K562 (cell line): Measurements from ENCODE around the gene TBC1D5. TPM values are rescaled to one million over a fixed set of nuclear protein-coding genes. Genes with fewer than 3 reads are reported as not detected.
A peak's percentile ranks its signal among the peaks of the same experiment; 100 is the strongest.

Experiments used
- ADNP ChIP-seq: fragments of 200-800 bp; sonication (Bioruptor generic); IDR thresholded peaks from 2 replicates; pipeline ENCODE4 v1.6.1; 2016; ENCODE audit warnings: missing genetic modification characterization, missing compliant biosample characterization
- ARID1B ChIP-seq: fragments of 450-650 bp; IDR thresholded peaks from 2 replicates; pipeline ENCODE4 v1.6.1; 2016; ENCODE audit warnings: antibody characterized with exemption, mild to moderate bottlenecking, inconsistent platforms
- ARNT ChIP-seq, 2 experiments: fragments of 450-650 bp; IDR thresholded peaks; 2 replicates each; pipeline ENCODE4 v1.6.1; 2016; ENCODE audit warnings: mild to moderate bottlenecking in 1 of 2
- ATF7 ChIP-seq: fragments of 450-650 bp; IDR thresholded peaks from 2 replicates; pipeline ENCODE4 v1.7.1; 2014; ENCODE audit warnings: mild to moderate bottlenecking, moderate library complexity
- CBFA2T2 ChIP-seq: fragments of 450-650 bp; conservative IDR thresholded peaks from 2 replicates; pipeline ENCODE4 v1.6.1; 2017; ENCODE audit warnings: mild to moderate bottlenecking
- CBX3 ChIP-seq, 2 experiments: IDR thresholded peaks; 1 replicate in 1 of 2; 2 replicates in 1 of 2; pipeline ENCODE4 v1.6.1; 2012; ENCODE audit warnings: inconsistent platforms in 2 of 2, low read length in 2 of 2, borderline replicate concordance in 1 of 2, control low read depth in 1 of 2
- DNMT1 ChIP-seq: fragments of 450-650 bp; IDR thresholded peaks from 2 replicates; pipeline ENCODE4 v1.6.1; 2016; ENCODE audit warnings: antibody characterized with exemption, mild to moderate bottlenecking
- HIVEP1 ChIP-seq: fragments of 250-450 bp; sonication (Bioruptor Pico); IDR thresholded peaks from 2 replicates; pipeline ENCODE4 v1.4.0; 2020; ENCODE audit warnings: mild to moderate bottlenecking
- IRF2 ChIP-seq: sonication (generic); formaldehyde crosslinking; IDR thresholded peaks from 2 replicates; pipeline ENCODE4 v1.8.1; 2022; ENCODE audit warnings: mild to moderate bottlenecking, missing genetic modification reagents
- JUND ChIP-seq, 2 experiments: IDR thresholded peaks; 2 replicates in 1 of 2; 3 replicates in 1 of 2; pipeline ENCODE4 v1.6.1; 2011; ENCODE audit warnings: borderline replicate concordance in 2 of 2, low read depth in 2 of 2, low read length in 2 of 2, improper control_type of control experiment in 1 of 2, missing biosample characterization in 1 of 2, missing genetic modification characterization in 1 of 2, missing genetic modification reagents in 1 of 2
- MAFG ChIP-seq: fragments of 450-650 bp; conservative IDR thresholded peaks from 2 replicates; pipeline ENCODE4 v1.6.1; 2016; ENCODE audit warnings: missing genetic modification characterization, missing compliant biosample characterization
- MCM5 ChIP-seq: fragments of 450-650 bp; IDR thresholded peaks from 2 replicates; pipeline ENCODE4 v1.6.1; 2016; ENCODE audit warnings: low read depth
- MECOM ChIP-seq: fragments of 250-450 bp; sonication (Bioruptor Pico); IDR thresholded peaks from 2 replicates; pipeline ENCODE4 v1.8.0; 2022; ENCODE audit warnings: inconsistent platforms
- MEIS2 ChIP-seq: fragments of 450-650 bp; IDR thresholded peaks from 2 replicates; pipeline ENCODE4 v1.6.1; 2014; ENCODE audit warnings: mild to moderate bottlenecking; ENCODE audit not compliant: partially characterized antibody
- NFE2 ChIP-seq: IDR thresholded peaks from 2 replicates; pipeline ENCODE4 v1.6.1; 2014; ENCODE audit warnings: antibody characterized with exemption, low read depth
- RAD51 ChIP-seq: fragments of 450-650 bp; IDR thresholded peaks from 2 replicates; pipeline ENCODE4 v1.7.1; 2016; ENCODE audit warnings: low read depth, mild to moderate bottlenecking, borderline replicate concordance
- RBM15 ChIP-seq: fragments of 200-400 bp; formaldehyde crosslinking; IDR thresholded peaks from 2 replicates; pipeline ENCODE4 v1.6.1; 2018; ENCODE audit warnings: mild to moderate bottlenecking, low read length, moderate library complexity; ENCODE audit not compliant: insufficient read depth
- RHOXF2B ChIP-seq: fragments of 250-450 bp; sonication (Bioruptor Pico); conservative IDR thresholded peaks from 2 replicates; pipeline ENCODE4 v1.5.1; 2021
- SETDB1 ChIP-seq: IDR thresholded peaks from one replicate; pipeline ENCODE4 v1.6.1; 2012; ENCODE audit warnings: low read length, control low read depth, inconsistent platforms
- SMARCA4 ChIP-seq: fragments of 450-650 bp; IDR thresholded peaks from 2 replicates; pipeline ENCODE4 v1.6.1; 2016
- SMARCC2 ChIP-seq: fragments of 450-650 bp; IDR thresholded peaks from 2 replicates; pipeline ENCODE4 v1.6.1; 2017; ENCODE audit warnings: antibody characterized with exemption, moderate library complexity, mild to moderate bottlenecking, low read depth
- SMARCE1 ChIP-seq: fragments of 450-650 bp; IDR thresholded peaks from 2 replicates; pipeline ENCODE4 v1.7.1; 2016; ENCODE audit warnings: mild to moderate bottlenecking
- STAT5A ChIP-seq: IDR thresholded peaks from 2 replicates; pipeline ENCODE4 v1.6.1; 2012; ENCODE audit warnings: low read length, inconsistent platforms, borderline replicate concordance
- TCF3 ChIP-seq: sonication (generic); formaldehyde crosslinking; IDR thresholded peaks from 2 replicates; pipeline ENCODE4 v1.4.0; 2020; ENCODE audit warnings: mild to moderate bottlenecking, missing genetic modification reagents
- TEAD4 ChIP-seq, 2 experiments: sonication (generic) in 1 of 2; formaldehyde crosslinking in 1 of 2; IDR thresholded peaks; 2 replicates each; pipeline versions ENCODE4 v1.6.1 to v1.8.0; 2012 to 2022; ENCODE audit warnings: borderline replicate concordance in 1 of 2, inconsistent platforms in 1 of 2, low read length in 1 of 2, mild to moderate bottlenecking in 1 of 2, missing genetic modification reagents in 1 of 2
- polyA plus RNA-seq, 8 experiments: library from polyadenylated mRNA; depleted of rRNA in 4 of 8; stranded (reverse) in 5 of 8; unstranded in 3 of 8; fragments of >200 nt; fragmentation: Nextera tagmentation in 2 of 8; fragmentation: Illumina TruSeq in 1 of 8; extraction: Ambion mirVana in 2 of 8; extraction: Trizol in 1 of 8; gene quantifications; 2 replicates each; pipeline versions ENCODE4 v1.2.1 to v1.2.3, GENCODE V29; 2011 to 2014; ENCODE audit warnings: inconsistent platforms in 1 of 8, missing spikeins in 1 of 8
- total RNA-seq, 7 experiments: library from RNA; depleted of rRNA in 6 of 7; stranded (reverse); fragments of >200 nt in 6 of 7; fragmentation: Illumina TruSeq in 2 of 7; extraction: Trizol in 2 of 7; gene quantifications; 2 replicates each; pipeline versions ENCODE4 v1.2.1 to v1.2.3, GENCODE V29; 2011 to 2021; ENCODE audit warnings: low replicate concordance in 1 of 7
- TF ChIP-seq, protein P1 (sequence below): sonication (generic); IDR thresholded peaks from 2 replicates; pipeline ENCODE4 v1.6.1; 2016
- TF ChIP-seq, protein P2 (sequence below): fragments of 450-650 bp; IDR thresholded peaks from 2 replicates; pipeline ENCODE4 v1.6.1; 2016
- TF ChIP-seq, protein P3 (sequence below), 2 experiments: fragments of 450-650 bp in 1 of 2; sonication (generic) in 1 of 2; formaldehyde crosslinking in 1 of 2; IDR thresholded peaks in 1 of 2; conservative IDR thresholded peaks in 1 of 2; 2 replicates each; pipeline versions ENCODE4 v1.6.1 to v1.8.1; 2016 to 2023; ENCODE audit warnings: mild to moderate bottlenecking in 2 of 2, moderate library complexity in 2 of 2, inconsistent platforms in 1 of 2, missing genetic modification reagents in 1 of 2

The TBC1D5 gene
- total and polyA plus RNA-seq, 9 of the 15 experiments (the other 6 are each of a cell fraction or from before 2014, with no cell fraction given): 2.9 to 38.1 (median 25.6) TPM

- TF ChIP-seq RHOXF2B (CRISPR knock-in tag) (no peak), RAD51 (no peak), MAFG (tag) (peak; percentile 96), SMARCC2 (peak; percentile 64; the same call in 1 of the 2 replicates), IRF2 (CRISPR knock-in tag) (no peak), ARID1B (peak; percentile 81), MEIS2 (peak; percentile 45), ATF7 (no peak), ADNP (tag) (0 out of 2 replicates have a peak, but pooled peaks have one; percentile 27), ARNT (IDR thresholded peaks at IDR 0.05) (peak in 1 of 2 experiments; percentile 36; a peak in 1 of 4 replicates), CBX3 (IDR thresholded peaks at IDR 0.05; ENCODE audit: borderline replicate concordance in 1 of 2, low read length in 2 of 2) (peak in 1 of 2 experiments; percentile 33; a peak in 1 of 3 replicates), CBFA2T2 (peak; percentile 59), TCF3 (peak; percentile 78), MCM5 (no peak), DNMT1 (no peak), SMARCE1 (peak; percentile 75), STAT5A (no peak), NFE2 (peak; percentile 97), SMARCA4 (peak; percentile 86), HIVEP1 (CRISPR knock-in tag) (no peak), SETDB1 (no peak), JUND (IDR thresholded peaks at IDR 0.05; ENCODE audit: borderline replicate concordance, low read depth, low read length) (peak; percentile 93), JUND (tag; IDR thresholded peaks at IDR 0.05; ENCODE audit: borderline replicate concordance, low read depth, low read length) (peak; percentile 88; the same call in 2 of the 3 replicates), MECOM (CRISPR knock-in tag) (peak; percentile 9; the same call in 1 of the 2 replicates), RBM15 (no peak), TEAD4 (IDR thresholded peaks at IDR 0.05; ENCODE audit: low read length) (peak; percentile 71), TEAD4 (CRISPR knock-in tag; IDR thresholded peaks at IDR 0.05; ENCODE audit: borderline replicate concordance) (no peak)
- TF ChIP-seq, protein P1, sequence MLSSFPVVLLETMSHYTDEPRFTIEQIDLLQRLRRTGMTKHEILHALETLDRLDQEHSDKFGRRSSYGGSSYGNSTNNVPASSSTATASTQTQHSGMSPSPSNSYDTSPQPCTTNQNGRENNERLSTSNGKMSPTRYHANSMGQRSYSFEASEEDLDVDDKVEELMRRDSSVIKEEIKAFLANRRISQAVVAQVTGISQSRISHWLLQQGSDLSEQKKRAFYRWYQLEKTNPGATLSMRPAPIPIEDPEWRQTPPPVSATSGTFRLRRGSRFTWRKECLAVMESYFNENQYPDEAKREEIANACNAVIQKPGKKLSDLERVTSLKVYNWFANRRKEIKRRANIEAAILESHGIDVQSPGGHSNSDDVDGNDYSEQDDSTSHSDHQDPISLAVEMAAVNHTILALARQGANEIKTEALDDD: peak; percentile 92
- TF ChIP-seq, protein P2, sequence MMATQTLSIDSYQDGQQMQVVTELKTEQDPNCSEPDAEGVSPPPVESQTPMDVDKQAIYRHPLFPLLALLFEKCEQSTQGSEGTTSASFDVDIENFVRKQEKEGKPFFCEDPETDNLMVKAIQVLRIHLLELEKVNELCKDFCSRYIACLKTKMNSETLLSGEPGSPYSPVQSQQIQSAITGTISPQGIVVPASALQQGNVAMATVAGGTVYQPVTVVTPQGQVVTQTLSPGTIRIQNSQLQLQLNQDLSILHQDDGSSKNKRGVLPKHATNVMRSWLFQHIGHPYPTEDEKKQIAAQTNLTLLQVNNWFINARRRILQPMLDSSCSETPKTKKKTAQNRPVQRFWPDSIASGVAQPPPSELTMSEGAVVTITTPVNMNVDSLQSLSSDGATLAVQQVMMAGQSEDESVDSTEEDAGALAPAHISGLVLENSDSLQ: peak; percentile 52
- TF ChIP-seq, protein P3, sequence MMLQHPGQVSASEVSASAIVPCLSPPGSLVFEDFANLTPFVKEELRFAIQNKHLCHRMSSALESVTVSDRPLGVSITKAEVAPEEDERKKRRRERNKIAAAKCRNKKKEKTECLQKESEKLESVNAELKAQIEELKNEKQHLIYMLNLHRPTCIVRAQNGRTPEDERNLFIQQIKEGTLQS (IDR thresholded peaks at IDR 0.05): peak; percentile 88
- TF ChIP-seq, protein P3 (CRISPR knock-in tag; conservative IDR thresholded peaks at IDR 0.05): no peak
These were observed 109.9 kb downstream of the TBC1D5 start (continued) for GRCh38 chr3:17632401-17633100.
